Measurements from ENCODE around the gene SEC14L1.

The SEC14L1 gene

DNA sequence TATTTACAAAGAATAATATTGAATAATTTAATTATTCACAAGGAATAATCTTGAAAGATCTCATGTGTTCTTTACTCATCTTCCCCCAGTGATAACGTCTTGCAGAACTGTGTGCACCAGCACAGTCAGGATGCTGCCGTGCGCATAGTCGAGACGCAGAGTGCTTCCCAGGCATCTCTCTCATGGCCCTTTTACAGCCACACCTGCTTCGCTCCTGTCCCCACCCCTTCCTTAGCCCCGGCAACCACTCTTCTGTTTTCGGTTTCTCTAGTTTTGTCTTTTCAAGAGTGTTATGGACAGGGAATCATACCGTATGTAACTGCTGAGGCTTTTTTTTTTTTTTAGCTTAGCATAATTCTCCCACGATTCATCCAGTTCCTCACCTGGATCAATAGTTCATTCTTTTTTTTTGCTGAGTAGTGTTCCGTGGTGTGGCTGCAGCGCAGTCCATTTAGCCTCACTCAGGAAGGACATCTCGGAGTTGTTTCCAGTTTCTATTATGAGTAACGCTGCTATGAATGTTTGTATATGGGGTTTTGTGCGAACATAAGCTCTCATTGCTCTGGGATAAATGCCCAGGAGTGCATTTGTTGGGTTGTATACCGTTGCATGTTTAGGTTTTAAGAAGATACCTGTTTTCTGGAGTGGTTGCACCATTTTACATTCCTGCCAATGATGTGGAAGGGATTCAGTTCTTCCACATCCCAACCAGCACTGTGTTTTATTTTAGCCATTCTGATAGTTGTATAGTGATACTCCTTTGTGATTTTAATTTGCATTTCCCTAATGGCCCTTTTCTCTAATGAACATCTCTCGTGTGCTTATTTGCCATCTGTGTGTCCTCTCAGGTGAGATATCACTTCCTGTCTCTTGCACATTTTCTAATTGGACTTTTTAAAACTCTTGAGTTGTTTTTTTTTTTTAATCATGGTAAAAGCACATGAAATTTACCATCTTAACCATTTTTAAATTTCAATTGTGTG lies 47.6 kb downstream of the SEC14L1 start:
- TF ChIP-seq POLR2A (IDR thresholded peaks at IDR 0.05; ENCODE audit: low read length), result no peak
- TF ChIP-seq GATA1 (IDR thresholded peaks at IDR 0.05; ENCODE audit: low read depth, low read length), result no peak
- DNase-seq, result no peak

DNA sequence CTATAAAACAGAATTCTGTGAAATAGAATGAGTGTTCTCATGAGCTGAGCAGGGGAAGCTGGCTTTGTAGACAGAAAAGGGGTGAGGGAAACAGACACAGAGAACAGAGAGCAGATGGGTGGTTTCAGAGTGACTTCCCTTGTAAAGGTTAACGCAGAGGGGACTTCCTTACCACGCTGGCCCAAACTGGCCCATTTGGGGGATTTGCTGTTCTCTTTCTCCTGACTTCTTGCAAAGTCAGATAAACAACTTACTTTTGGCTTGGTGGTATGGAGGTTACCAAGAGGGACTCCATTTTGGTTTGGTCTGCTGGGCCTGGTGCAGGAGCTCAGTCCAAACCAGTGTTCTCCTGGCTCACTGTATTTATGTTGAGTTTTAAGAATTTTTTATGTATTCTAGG lies 48.4 kb downstream of the SEC14L1 start:
- no peak for DNase-seq
- TF ChIP-seq POLR2A (IDR thresholded peaks at IDR 0.05; ENCODE audit: low read length) (no peak), GATA1 (IDR thresholded peaks at IDR 0.05; ENCODE audit: low read depth, low read length) (no peak)

DNA sequence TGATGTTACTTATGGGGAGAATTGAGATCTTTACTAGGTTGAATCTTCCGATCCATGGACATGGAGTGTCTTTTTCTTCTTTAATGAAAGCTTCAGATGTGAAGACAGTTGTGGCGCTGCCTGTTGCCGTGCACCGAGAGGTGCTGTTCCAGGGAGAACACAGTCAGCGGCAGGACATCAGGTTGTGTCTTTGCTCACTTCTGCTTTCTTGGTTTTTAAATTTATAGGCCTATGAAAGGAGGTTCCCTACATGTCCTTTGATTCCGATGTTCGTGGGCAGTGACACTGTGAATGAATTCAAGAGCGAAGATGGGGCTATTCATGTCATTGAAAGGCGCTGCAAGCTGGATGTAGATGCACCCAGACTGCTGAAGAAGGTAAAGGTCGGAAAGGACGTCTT lies 49.8 kb downstream of the SEC14L1 start:
- DNase-seq, result no peak
- TF ChIP-seq GATA1 (IDR thresholded peaks at IDR 0.05; ENCODE audit: low read depth, low read length) (no peak), POLR2A (IDR thresholded peaks at IDR 0.05; ENCODE audit: low read length) (no peak)

DNA sequence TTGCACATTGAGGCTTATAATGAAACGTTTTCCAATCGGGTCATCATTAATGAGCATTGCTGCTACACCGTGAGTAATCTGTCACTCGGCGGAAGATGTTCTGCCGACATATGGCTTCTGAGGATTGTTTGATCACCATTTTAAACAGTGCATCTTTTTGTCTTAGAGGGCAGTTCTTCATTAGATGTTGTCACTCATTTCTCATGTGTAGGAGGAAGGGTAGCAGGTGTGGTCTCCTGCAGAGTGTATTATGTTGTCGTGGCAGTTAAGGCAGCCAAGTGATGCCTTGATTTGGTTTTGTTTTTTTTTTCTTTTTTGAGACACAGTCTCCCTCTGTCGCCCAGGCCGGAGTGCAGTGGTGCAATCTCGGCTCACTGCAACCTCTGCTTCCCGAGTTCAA lies 50.5 kb downstream of the SEC14L1 start:
- no peak for TF ChIP-seq GATA1 (IDR thresholded peaks at IDR 0.05; ENCODE audit: low read depth, low read length)
- no peak for TF ChIP-seq POLR2A (IDR thresholded peaks at IDR 0.05; ENCODE audit: low read length)
- DNase-seq, result no peak

DNA sequence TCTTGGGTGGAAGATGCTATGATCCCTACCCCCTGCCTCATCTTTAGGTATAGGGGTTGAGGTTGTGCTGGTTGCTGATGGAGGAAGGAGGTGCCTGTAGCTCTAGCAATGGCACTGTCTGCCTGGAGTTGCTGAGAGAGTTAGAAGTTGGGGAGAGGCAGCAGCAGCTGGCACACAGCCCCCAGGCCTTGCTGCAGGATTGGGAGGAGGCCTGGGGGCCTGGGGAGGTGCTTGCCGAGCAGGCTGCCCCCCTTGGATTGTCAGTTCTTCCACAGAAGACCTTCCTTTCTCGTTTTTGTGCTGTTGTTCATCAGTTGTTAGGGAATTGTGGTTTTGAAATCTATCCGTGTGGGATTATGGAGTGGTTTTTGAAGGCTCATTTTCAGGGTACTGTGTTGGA lies 52.9 kb downstream of the SEC14L1 start:
- TF ChIP-seq GATA1 (IDR thresholded peaks at IDR 0.05; ENCODE audit: low read depth, low read length), result no peak
- no peak for TF ChIP-seq POLR2A (IDR thresholded peaks at IDR 0.05; ENCODE audit: low read length)
- no peak for DNase-seq

DNA sequence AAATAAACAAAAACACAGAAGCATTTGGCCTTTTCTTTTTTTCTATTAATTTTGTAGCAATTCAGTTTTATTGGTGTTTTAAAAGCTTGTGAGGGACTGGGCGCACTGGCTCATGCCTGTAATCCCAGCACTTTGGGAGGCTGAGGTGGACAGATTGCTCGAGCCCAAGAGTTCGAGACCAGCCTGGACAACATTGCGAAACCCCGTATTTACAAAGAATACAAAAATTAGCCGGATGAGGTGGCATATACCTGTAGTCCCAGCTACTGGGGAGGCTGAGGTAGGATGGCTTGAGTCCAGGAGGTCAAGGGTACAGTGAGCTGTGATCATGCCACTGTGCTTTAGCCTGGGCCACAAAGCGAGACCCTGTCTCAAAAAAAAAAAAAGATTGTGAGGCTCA lies 53.4 kb downstream of the SEC14L1 start:
- TF ChIP-seq GATA1 (IDR thresholded peaks at IDR 0.05; ENCODE audit: low read depth, low read length), result no peak
- TF ChIP-seq POLR2A (IDR thresholded peaks at IDR 0.05; ENCODE audit: low read length), result no peak
- DNase-seq, result no peak

DNA sequence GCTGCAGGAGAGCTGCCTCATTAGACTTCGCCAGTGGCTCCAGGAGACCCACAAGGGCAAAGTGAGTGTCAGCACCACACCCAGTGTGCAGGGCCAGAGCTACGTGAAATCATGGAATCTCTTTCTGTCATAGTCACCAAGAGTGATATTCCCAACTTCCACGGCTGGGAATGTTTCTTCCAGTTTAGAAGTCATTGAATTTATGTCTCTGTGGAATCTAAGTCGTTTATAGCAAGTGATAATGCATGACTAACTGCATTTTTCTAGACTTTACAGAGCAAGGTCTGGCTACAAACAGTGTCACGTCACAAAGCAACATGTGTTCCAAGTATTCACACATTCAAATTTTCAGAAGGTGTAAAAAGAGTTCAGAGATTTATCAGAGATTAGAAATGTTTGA lies 55.5 kb downstream of the SEC14L1 start:
- TF ChIP-seq POLR2A (IDR thresholded peaks at IDR 0.05; ENCODE audit: low read length) (no peak), GATA1 (IDR thresholded peaks at IDR 0.05; ENCODE audit: low read depth, low read length) (no peak)
- DNase-seq, result no peak

GRCh38 chr17:77197115-77197514 lies 56.3 kb downstream of the SEC14L1 start:
- TF ChIP-seq GATA1 (IDR thresholded peaks at IDR 0.05; ENCODE audit: low read depth, low read length) (no peak), POLR2A (IDR thresholded peaks at IDR 0.05; ENCODE audit: low read length) (no peak)
- no peak for DNase-seq

DNA sequence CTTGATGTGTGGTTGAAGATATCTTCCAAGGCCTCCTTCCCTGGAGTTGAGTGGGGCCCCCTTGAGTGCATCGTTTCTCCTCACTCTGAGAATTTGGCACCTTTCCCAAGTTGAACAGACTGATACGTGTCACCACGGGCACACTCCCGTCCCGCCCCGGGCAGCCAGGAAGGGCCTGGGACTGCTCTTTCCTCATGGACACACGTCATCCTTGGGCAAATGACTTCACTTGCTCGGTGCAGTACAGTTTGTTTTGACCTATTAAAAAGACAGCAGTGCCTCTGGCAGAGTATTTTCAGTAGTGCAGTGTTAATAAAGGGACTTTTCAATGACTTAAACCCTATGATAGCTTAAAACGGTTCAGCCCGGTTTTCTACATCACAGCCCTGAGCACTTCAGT lies 59.9 kb downstream of the SEC14L1 start:
- peak in 1 of 2 experiments; percentile 26 for DNase-seq
- TF ChIP-seq GATA1 (IDR thresholded peaks at IDR 0.05; ENCODE audit: low read depth, low read length) (no peak), POLR2A (IDR thresholded peaks at IDR 0.05; ENCODE audit: low read length) (no peak)

DNA sequence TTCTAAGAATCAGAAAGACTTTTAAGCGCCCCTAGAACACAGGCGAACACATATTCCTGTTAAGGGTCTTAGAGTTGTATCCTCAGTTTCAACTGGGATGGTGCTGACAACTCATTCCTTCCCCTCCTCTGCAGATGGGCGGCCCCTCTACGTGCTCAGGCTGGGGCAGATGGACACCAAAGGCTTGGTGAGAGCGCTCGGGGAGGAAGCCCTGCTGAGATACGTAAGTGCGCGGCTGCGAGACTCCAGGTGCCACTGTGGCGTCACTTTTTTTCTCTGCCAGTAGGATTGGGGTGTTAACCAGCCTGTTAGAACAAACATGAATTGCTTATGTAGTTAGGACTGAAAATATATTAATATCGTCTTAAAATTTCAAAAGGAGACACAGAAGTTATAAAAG lies 62.7 kb downstream of the SEC14L1 start:
- no peak for DNase-seq
- TF ChIP-seq GATA1 (IDR thresholded peaks at IDR 0.05; ENCODE audit: low read depth, low read length) (no peak), POLR2A (IDR thresholded peaks at IDR 0.05; ENCODE audit: low read length) (no peak)

- TF ChIP-seq POLR2A (IDR thresholded peaks at IDR 0.05; ENCODE audit: low read length), result no peak
- TF ChIP-seq GATA1 (IDR thresholded peaks at IDR 0.05; ENCODE audit: low read depth, low read length), result no peak
- no peak for DNase-seq
These were observed 63.1 kb downstream of the SEC14L1 start for GRCh38 chr17:77203846-77204245.

DNA sequence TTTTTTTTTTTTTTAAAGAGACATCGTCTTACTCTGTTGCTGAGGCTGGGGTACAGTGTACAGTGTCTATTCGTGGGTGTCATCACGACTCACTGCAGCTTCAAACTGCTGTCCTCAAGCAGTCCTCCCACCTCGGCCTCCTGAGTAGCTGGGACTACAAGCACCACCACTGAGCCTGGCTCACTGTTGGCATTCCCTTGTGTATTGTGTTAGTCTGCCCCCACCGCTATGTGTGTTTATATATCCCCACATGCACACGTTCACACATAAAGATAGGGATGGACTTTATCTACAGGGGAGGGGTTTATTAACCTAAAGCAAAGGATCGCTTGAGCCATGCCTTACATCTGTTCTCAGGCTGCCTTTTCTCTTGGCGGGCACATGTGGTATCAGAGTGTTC lies 63.8 kb downstream of the SEC14L1 start:
- TF ChIP-seq GATA1 (IDR thresholded peaks at IDR 0.05; ENCODE audit: low read depth, low read length), result no peak
- no peak for TF ChIP-seq POLR2A (IDR thresholded peaks at IDR 0.05; ENCODE audit: low read length)
- DNase-seq, result no peak

GRCh38 chr17:77205396-77206125 lies 64.8 kb downstream of the SEC14L1 start:
- no peak for DNase-seq
- TF ChIP-seq POLR2A (IDR thresholded peaks at IDR 0.05; ENCODE audit: low read length), result no peak
- TF ChIP-seq GATA1 (IDR thresholded peaks at IDR 0.05; ENCODE audit: low read depth, low read length), result no peak

DNA sequence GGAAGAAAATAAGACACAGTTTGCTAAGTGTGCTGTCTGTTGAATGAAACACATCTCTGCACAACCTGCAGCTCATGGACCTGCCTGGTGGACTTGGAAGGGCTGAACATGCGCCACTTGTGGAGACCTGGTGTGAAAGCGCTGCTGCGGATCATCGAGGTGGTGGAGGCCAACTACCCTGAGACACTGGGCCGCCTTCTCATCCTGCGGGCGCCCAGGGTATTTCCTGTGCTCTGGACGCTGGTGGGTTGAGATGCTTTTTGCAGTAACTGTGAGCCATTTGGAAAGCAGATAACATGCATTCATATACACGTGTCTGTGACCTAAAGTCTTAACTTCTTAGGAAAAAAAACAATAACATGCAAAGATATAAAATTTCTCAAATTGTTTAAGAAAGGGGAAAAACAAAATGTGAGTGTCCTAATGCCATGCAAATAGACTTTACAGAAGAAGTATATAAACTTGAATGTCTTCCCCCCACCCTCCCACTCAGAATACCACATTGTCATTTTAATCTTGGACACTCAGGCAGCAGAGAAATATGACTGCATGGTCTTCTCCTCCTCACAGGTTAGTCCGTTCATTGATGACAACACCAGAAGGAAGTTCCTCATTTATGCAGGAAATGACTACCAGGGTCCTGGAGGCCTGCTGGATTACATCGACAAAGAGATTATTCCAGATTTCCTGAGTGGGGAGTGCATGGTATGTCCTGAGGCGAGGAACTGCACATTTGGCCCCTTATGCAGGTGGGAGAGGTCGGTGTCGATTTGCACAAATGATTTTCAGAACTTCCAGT lies 65.6 kb downstream of the SEC14L1 start:
- TF ChIP-seq GATA1 (IDR thresholded peaks at IDR 0.05; ENCODE audit: low read depth, low read length) (no peak), POLR2A (IDR thresholded peaks at IDR 0.05; ENCODE audit: low read length) (no peak)
- no peak for DNase-seq

All from erythroblast (primary cell).